Left renal cortex interstitium (tissue), 4 donors: ENCODE data around the gene TRAPPC2L. TPM values are rescaled to one million over a fixed set of nuclear protein-coding genes. Genes with fewer than 3 reads are reported as not detected.

Experiments
- DNase-seq, 4 donors: peaks; one replicate each; pipeline ENCODE4 v3.0.0-alpha.2; 2013; ENCODE audit warnings: low read depth in 4 of 4, low spot score in 2 of 4, missing footprints in 1 of 4
- polyA plus RNA-seq, 4 donors: library from polyadenylated mRNA; unstranded; fragments of 120-200 nt; gene quantifications; one replicate each; pipeline ENCODE4 v1.2.1, GENCODE V29; 2013; ENCODE audit not compliant: insufficient read length in 4 of 4

Gene TRAPPC2L
- polyA plus RNA-seq, 4 donors: 76.5 to 85.0 (median 80.5) TPM

GRCh38 chr16:88874938-88875599, 18.1 kb downstream of the TRAPPC2L start:
- DNase-seq: no peak

GRCh38 chr16:88875703-88876234, 18.8 kb downstream of the TRAPPC2L start:
- DNase-seq: no peak

- no peak for DNase-seq
Measured at GRCh38 chr16:88876942-88877526, 20.1 kb downstream of the TRAPPC2L start.

GRCh38 chr16:88877564-88878289, 20.8 kb downstream of the TRAPPC2L start:
- DNase-seq: no peak

- no peak for DNase-seq
Measured at GRCh38 chr16:88878356-88878755, 21.4 kb downstream of the TRAPPC2L start.

GRCh38 chr16:88878967-88879787, 22.2 kb downstream of the TRAPPC2L start:
- DNase-seq: no peak

GRCh38 chr16:88879788-88880055, 22.8 kb downstream of the TRAPPC2L start:
- no peak for DNase-seq

GRCh38 chr16:88880226-88881006, 23.5 kb downstream of the TRAPPC2L start:
- DNase-seq: no peak

- DNase-seq: no peak
Measured at GRCh38 chr16:88881007-88881615, 24.2 kb downstream of the TRAPPC2L start.

- DNase-seq: no peak
Measured at GRCh38 chr16:88881675-88882357, 24.9 kb downstream of the TRAPPC2L start.

- no peak for DNase-seq
Measured at GRCh38 chr16:88882358-88883030, 25.6 kb downstream of the TRAPPC2L start.

- DNase-seq: no peak
Measured at GRCh38 chr16:88883117-88883895, 26.4 kb downstream of the TRAPPC2L start.

- no peak for DNase-seq
Measured at GRCh38 chr16:88883946-88884345, 27.0 kb downstream of the TRAPPC2L start.

GRCh38 chr16:88884569-88885271, 27.8 kb downstream of the TRAPPC2L start:
- no peak for DNase-seq

- no peak for DNase-seq
Measured at GRCh38 chr16:88885693-88886280, 28.9 kb downstream of the TRAPPC2L start.

- no peak for DNase-seq
Measured at GRCh38 chr16:88886420-88886844, 29.5 kb downstream of the TRAPPC2L start.
